NCI-H146 treated with DMSO at 0.1 percent for 48 hours (cell line): ENCODE results near the gene XRN1.
"Not testable (repeated sequence)": the region's sequence is repeated elsewhere in the genome, so short reads cannot be mapped to it uniquely, and the experiment has no call there.

ENCODE experiments used
- DNase-seq: peaks from one replicate; lab custom pipeline; 2025; ENCODE audit not compliant: unreplicated experiment; lab: John Stamatoyannopoulos, UW

XRN1 gene

GRCh38 chr3:142439499-142440220, 8.2 kb downstream of the XRN1 start:
- not testable (repeated sequence) for DNase-seq

GRCh38 chr3:142438096-142438495, 9.7 kb downstream of the XRN1 start:
- DNase-seq, result not testable (repeated sequence)

- no peak for DNase-seq
Measured at GRCh38 chr3:142436951-142437585, 10.8 kb downstream of the XRN1 start.

- DNase-seq, result no peak
Measured at GRCh38 chr3:142434503-142434902, 13.3 kb downstream of the XRN1 start.

DNA sequence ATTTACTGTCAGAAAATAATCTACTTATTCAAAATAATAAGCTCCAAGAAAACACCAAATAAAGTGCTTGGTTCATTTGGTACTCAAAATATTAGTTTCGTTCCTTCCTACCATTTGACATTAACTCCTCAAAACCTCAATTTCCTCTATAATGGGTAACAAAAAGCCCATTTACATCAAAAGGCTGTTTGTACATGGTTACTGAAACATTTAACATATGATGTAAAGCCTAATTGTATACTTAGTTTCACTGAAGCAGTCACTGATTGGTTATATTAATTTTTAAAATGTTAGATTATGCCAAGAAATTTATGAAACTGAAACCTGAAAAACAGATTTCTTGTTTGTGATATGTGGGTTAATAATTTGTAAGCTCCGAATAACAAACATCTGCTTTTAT, 14.7 kb downstream of the XRN1 start:
- no peak for DNase-seq

GRCh38 chr3:142429582-142429981, 18.3 kb downstream of the XRN1 start:
- DNase-seq, result no peak

DNA sequence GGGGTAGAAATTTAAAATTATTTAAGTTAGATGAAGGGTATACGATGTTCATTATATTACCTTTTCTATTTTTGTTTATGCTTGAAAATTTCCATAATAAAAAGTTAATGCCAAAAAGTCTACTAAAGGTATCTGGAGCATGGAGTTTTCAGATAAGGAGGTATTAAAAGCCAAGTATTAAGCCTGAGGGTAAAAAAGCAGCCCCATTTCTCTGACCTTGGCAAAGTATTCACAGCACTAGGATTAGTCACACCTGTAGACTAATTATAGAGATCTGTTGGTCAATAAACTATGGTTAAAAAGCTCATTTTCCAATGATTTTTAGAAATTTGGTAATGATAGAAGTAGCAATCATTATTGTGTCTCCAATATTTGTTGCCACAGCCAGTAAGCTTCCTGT, 23.1 kb downstream of the XRN1 start:
- no peak for DNase-seq

GRCh38 chr3:142418926-142419592, 28.8 kb downstream of the XRN1 start:
- no peak for DNase-seq

- no peak for DNase-seq
Measured at GRCh38 chr3:142417302-142417701, 30.5 kb downstream of the XRN1 start.

GRCh38 chr3:142400537-142400936, 47.3 kb downstream of the XRN1 start:
- DNase-seq, result not testable (repeated sequence)

DNA sequence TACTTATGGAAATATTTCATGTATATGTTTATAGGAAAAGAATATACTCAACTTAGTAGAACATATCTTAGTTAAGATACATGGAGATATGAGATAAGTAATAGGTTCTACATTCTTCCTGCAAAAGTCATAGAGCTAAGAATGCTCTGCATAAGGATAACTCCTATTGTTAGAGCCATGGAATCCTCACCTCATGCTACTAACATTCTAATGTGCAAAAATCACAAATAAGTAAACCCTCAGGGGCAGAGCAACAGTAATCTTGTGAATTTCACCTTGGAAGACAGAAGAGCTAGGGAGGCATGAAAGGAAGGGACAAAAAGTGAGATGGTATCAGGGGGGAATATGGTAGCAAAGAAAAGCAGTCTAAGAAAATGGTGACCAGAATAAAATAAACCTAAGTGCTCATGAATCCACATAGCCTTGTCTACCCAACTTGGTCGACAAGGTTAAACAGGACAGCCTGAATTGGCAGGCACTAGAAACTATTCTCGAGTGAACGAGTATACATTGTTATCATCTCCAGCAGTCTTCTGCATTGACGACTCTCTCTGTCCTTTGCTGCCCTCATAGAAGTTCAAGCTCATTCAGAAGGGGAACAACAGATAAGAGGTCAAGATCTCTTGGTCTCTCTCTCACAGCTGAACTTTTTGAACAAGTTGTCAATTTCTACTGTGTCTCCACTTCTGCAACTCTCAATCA, 52.8 kb downstream of the XRN1 start:
- DNase-seq, result no peak

GRCh38 chr3:142385078-142385477, 62.8 kb downstream of the XRN1 start:
- no peak for DNase-seq

DNA sequence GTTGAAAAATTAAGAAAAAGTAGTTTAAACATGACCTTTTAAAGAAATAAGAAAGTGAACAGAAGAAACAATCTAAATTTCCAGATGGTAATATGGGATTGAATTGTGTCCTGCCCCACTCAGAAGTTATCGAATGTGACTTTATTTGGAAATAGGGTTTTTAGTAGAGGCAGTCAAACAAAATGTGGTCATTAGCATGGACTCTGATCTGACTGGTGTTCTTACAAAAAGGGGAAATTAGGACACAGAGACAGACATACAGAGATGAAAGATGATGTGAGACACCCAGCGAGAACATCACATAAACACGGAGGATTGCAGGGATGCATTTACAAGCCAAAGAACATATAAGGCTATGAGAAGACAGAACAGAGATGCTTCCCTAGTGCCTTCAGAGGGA, 73.2 kb downstream of the XRN1 start:
- DNase-seq, result no peak

DNA sequence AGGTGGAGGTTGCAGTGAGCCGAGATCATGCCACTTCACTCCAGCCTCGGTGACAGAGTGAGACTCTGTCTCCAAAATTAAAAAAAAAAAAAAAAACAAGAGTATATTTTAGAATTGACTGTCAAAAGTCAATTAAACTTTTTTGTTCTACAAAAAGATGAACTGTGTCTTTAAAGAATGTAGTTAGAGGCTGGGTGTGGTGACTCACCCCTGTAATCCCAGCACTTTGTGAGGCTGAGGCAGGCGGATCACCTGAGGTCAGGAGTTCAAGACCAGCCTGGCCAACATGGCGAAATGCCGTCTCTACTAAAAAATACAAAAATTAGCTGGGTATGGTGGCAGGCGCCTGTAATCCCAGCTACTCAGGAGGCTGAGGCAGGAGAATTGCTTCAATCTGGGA, 78.3 kb downstream of the XRN1 start:
- DNase-seq, result not testable (repeated sequence)

GRCh38 chr3:142366434-142366833, 81.4 kb downstream of the XRN1 start:
- DNase-seq, result no peak

DNA sequence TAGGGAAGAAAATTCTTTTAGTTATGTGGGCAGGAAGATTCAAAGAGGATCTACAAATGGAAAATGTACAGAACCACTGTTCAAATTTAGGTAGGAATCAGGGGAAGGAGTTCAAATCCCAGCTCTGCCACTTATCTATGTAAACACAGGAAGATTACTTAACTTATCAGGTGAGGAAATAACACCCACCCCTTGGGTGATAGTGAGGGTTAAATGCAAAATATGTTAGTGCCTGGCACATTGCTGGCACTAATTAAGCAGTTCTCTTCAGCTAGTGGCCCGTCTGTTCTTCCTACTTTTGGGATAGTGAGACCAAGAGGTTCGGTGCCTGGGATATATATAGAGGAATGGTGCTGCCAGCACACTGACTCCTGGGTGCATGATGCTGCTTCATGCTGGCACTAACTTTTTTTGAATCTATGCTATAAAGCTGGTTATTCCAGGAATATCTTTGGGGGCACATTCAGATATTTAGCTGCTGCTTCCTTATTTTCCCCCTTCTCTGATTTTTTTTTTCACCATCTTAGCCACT, 83.8 kb downstream of the XRN1 start:
- DNase-seq, result no peak

DNA sequence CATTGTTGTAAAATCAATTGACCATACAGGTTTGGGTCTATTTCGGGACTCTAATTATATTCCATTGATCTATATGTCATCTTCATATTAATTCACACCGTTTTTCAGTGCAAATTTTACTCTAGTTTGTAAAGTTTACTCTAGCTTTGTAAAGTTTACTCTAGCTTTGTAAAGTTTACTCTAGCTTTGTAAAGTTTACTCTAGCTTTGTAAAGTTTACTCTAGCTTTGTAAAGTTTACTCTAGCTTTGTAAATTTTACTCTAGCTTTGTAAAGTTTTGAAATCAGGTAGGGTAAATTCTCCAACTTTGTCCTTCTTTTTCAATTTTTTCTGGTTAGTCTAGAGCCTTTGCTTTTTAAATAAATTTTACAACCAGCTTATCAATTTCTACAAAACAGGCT, 84.4 kb downstream of the XRN1 start:
- not testable (repeated sequence) for DNase-seq

DNA sequence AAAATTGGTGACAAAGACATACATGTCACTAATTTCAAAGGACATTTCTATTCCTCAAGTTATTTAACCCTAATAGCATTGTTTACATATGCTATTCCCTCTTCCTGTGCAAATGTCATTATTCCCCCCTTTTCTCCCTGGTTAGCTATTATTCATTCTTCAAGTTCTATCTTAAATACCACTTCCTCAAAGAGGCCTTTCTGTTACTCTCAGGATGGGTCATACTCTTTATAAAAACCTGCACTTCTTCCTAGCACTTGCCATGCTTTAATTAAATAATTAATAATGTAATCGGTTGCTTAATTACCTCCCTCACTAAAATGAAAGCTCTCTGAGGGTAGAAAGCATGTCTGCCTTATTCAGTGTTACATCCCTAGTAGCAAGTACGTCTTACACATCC, 88.5 kb downstream of the XRN1 start:
- no peak for DNase-seq

DNA sequence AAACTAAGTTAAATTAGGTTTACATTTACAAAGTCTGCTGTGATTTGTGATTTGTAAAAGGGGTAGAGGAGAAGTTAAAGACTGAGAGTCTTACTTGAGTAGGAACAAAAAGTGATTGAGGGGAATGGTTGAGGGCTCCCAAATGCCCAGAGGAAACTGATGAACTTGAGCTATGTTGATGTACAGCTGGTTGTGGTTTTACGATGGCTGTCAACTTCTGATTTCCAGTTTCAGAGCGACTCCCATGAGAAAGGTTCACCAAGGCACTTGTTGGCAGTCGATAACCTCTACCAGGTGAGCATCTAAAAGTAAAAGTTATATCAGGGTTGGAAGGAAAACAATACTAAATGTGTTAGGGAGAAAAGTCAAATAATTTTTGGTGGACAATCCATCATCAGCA, 91.0 kb downstream of the XRN1 start:
- no peak for DNase-seq

GRCh38 chr3:142355692-142356091, 92.1 kb downstream of the XRN1 start:
- no peak for DNase-seq

- no peak for DNase-seq
Measured at GRCh38 chr3:142354076-142354475, 93.8 kb downstream of the XRN1 start.
